Measurements from ENCODE around the gene MYZAP. TPM values are rescaled to one million over a fixed set of nuclear protein-coding genes. Genes with fewer than 3 reads are reported as not detected.
A peak's percentile ranks its signal among the peaks of the same experiment; 100 is the strongest.

The MYZAP gene
- total and polyA plus RNA-seq, 4 donors, result 0.50 to 1.8 (median 0.99) TPM

GRCh38 chr15:57561041-57561711, 30.5 kb upstream of the MYZAP start:
- Histone ChIP-seq H3K36me3 (ENCODE audit: control insufficient read depth in 4 of 4, insufficient read depth in 3 of 4, low read depth in 1 of 4, low read length in 3 of 4) (no peaks in the 10 kb centered on the region), H3K4me1 (ENCODE audit: control insufficient read depth in 4 of 4, insufficient read depth in 4 of 4, low read length in 3 of 4) (peaks cover 0 to 14% (median 9%) of the 10 kb centered on the region in 4 donors), H3K9me3 (ENCODE audit: control insufficient read depth in 4 of 4, low read length in 3 of 4) (no peaks in the 10 kb centered on the region), H3K27ac (ENCODE audit: low read depth in 1 of 2, low read length in 2 of 2) (no peak overlapping the region), H3K4me3 (ENCODE audit: low read depth in 1 of 3, low read length in 3 of 3) (no peak overlapping the region), H3K27me3 (ENCODE audit: control insufficient read depth in 4 of 4, insufficient read depth in 4 of 4, low read length in 3 of 4) (no peaks in the 10 kb centered on the region), H3K9ac (ENCODE audit: low read depth in 1 of 2, low read length in 2 of 2) (no peak overlapping the region)
- peak; percentile 70 for DNase-seq (ENCODE audit: low spot score)
- WGBS, result 54% methylated on average over 9 of the region's 9 CpGs
- TF ChIP-seq RXRA (IDR thresholded peaks at IDR 0.05) (peak; percentile 31 to 41), FOXA2 (IDR thresholded peaks at IDR 0.05) (peak; percentile 5), HNF4A (conservative IDR thresholded peaks at IDR 0.05) (peak; percentile 41 to 45), YY1 (IDR thresholded peaks at IDR 0.05) (peak; percentile 11), TAF1 (conservative IDR thresholded peaks at IDR 0.05) (no peak), EGR1 (IDR thresholded peaks at IDR 0.05; ENCODE audit: low read depth in 2 of 2) (no peak), ZBTB33 (IDR thresholded peaks at IDR 0.05) (no peak), MAX (IDR thresholded peaks at IDR 0.05) (no peak), FOXA1 (IDR thresholded peaks at IDR 0.05) (no peak), SP1 (IDR thresholded peaks at IDR 0.05) (no peak), ATF3 (IDR thresholded peaks at IDR 0.05) (no peak), JUND (IDR thresholded peaks at IDR 0.05) (peak in 1 of 2 donors; percentile 21), NR2F2 (IDR thresholded peaks at IDR 0.05) (peak; percentile 22), GABPA (IDR thresholded peaks at IDR 0.05 in 1 of 2, conservative IDR thresholded peaks at IDR 0.05 in 1 of 2) (no peak), RAD21 (IDR thresholded peaks at IDR 0.05) (peak; percentile 93 to 97), HNF4G (IDR thresholded peaks at IDR 0.05) (no peak)
- TF ChIP-seq, protein P1, sequence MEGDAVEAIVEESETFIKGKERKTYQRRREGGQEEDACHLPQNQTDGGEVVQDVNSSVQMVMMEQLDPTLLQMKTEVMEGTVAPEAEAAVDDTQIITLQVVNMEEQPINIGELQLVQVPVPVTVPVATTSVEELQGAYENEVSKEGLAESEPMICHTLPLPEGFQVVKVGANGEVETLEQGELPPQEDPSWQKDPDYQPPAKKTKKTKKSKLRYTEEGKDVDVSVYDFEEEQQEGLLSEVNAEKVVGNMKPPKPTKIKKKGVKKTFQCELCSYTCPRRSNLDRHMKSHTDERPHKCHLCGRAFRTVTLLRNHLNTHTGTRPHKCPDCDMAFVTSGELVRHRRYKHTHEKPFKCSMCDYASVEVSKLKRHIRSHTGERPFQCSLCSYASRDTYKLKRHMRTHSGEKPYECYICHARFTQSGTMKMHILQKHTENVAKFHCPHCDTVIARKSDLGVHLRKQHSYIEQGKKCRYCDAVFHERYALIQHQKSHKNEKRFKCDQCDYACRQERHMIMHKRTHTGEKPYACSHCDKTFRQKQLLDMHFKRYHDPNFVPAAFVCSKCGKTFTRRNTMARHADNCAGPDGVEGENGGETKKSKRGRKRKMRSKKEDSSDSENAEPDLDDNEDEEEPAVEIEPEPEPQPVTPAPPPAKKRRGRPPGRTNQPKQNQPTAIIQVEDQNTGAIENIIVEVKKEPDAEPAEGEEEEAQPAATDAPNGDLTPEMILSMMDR (IDR thresholded peaks at IDR 0.05; ENCODE audit: low read depth, low read length, missing input control), result peak; percentile 92
- TF ChIP-seq, protein P2, sequence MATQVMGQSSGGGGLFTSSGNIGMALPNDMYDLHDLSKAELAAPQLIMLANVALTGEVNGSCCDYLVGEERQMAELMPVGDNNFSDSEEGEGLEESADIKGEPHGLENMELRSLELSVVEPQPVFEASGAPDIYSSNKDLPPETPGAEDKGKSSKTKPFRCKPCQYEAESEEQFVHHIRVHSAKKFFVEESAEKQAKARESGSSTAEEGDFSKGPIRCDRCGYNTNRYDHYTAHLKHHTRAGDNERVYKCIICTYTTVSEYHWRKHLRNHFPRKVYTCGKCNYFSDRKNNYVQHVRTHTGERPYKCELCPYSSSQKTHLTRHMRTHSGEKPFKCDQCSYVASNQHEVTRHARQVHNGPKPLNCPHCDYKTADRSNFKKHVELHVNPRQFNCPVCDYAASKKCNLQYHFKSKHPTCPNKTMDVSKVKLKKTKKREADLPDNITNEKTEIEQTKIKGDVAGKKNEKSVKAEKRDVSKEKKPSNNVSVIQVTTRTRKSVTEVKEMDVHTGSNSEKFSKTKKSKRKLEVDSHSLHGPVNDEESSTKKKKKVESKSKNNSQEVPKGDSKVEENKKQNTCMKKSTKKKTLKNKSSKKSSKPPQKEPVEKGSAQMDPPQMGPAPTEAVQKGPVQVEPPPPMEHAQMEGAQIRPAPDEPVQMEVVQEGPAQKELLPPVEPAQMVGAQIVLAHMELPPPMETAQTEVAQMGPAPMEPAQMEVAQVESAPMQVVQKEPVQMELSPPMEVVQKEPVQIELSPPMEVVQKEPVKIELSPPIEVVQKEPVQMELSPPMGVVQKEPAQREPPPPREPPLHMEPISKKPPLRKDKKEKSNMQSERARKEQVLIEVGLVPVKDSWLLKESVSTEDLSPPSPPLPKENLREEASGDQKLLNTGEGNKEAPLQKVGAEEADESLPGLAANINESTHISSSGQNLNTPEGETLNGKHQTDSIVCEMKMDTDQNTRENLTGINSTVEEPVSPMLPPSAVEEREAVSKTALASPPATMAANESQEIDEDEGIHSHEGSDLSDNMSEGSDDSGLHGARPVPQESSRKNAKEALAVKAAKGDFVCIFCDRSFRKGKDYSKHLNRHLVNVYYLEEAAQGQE (IDR thresholded peaks at IDR 0.05), result no peak

Data from liver (tissue), 9 donors.